ENCODE results near the gene EXOC3. TPM values are rescaled to one million over a fixed set of nuclear protein-coding genes. Genes with fewer than 3 reads are reported as not detected.

Gene EXOC3
- total RNA-seq, 1 experiment from 2014 or later: 52.4 TPM

GRCh38 chr5:488744-489688 lies 46.0 kb downstream of the EXOC3 start:
- Histone ChIP-seq H2AFZ (ENCODE audit: low read depth, low read length, poor library complexity, severe bottlenecking) (no peak overlapping the region), H3K4me1 (ENCODE audit: control insufficient read depth in 1 of 2, insufficient read depth in 2 of 2, low read length in 2 of 2) (peaks cover 0 to 9% of the 10 kb centered on the region in 2 experiments; a peak in 3 of 4 replicates), H3K4me2 (ENCODE audit: low read length) (no peak overlapping the region), H3K9ac (ENCODE audit: low read length) (no peak overlapping the region), H3K9me2 (ENCODE audit: insufficient read depth) (no peaks in the 10 kb centered on the region), H3K9me3 (ENCODE audit: control insufficient read depth in 1 of 2, insufficient read depth in 1 of 2, low read depth in 1 of 2, low read length in 2 of 2) (no peaks in the 10 kb centered on the region), H3K27ac (ENCODE audit: low read depth, low read length) (no peak overlapping the region), H4K20me1 (ENCODE audit: insufficient read depth) (no peaks in the 10 kb centered on the region), H3K4me3 (replicated peaks in 1 of 2; ENCODE audit: low read depth in 1 of 2, low read length in 2 of 2) (no peak overlapping the region), H3K79me2 (ENCODE audit: insufficient read depth, low read length) (no peaks in the 10 kb centered on the region), H3K36me3 (ENCODE audit: control insufficient read depth in 1 of 2, insufficient read depth in 2 of 2, low read length in 2 of 2) (no peaks in the 10 kb centered on the region), H3K27me3 (ENCODE audit: insufficient read depth, low read length) (no peaks in the 10 kb centered on the region)
- DNase-seq (ENCODE audit: low read depth, low spot score): no peak
- intact Hi-C loops (cut with micrococcal nuclease): no loop called here
- CTCF ChIA-PET: no interaction called here
- TF ChIP-seq JUND (IDR thresholded peaks at IDR 0.05): no peak
- TF ChIP-seq CEBPB (IDR thresholded peaks at IDR 0.05; ENCODE audit: low read depth): no peak
- no peak for TF ChIP-seq CBX3 (IDR thresholded peaks at IDR 0.05; ENCODE audit: low read depth)
- no peak for TF ChIP-seq POLR2AphosphoS5 (IDR thresholded peaks at IDR 0.05; ENCODE audit: low read depth, low read length)
- no peak for TF ChIP-seq SP1 (IDR thresholded peaks at IDR 0.05; ENCODE audit: low read depth)
- no peak for TF ChIP-seq SIN3A (IDR thresholded peaks at IDR 0.05; ENCODE audit: low read depth)
- no peak for TF ChIP-seq RAD21 (IDR thresholded peaks at IDR 0.05; ENCODE audit: low read depth)
- no peak for TF ChIP-seq EGR1 (IDR thresholded peaks at IDR 0.05; ENCODE audit: low read depth)
- no peak for TF ChIP-seq ATF3 (IDR thresholded peaks at IDR 0.05)
- TF ChIP-seq CTCF (IDR thresholded peaks at IDR 0.05 in 2 of 3, conservative IDR thresholded peaks at IDR 0.05 in 1 of 3; ENCODE audit: borderline replicate concordance in 1 of 3, insufficient read depth in 1 of 3, low read depth in 2 of 3, low read length in 2 of 3): no peak
- TF ChIP-seq POLR2A (IDR thresholded peaks at IDR 0.05; ENCODE audit: borderline replicate concordance, extremely low read depth, insufficient read depth, insufficient read length): no peak
- no peak for TF ChIP-seq YY1 (IDR thresholded peaks at IDR 0.05; ENCODE audit: extremely low read depth, insufficient replicate concordance, low read depth, low read length)
- TF ChIP-seq ZFX (IDR thresholded peaks at IDR 0.05): no peak
- RAD21 ChIA-PET (ENCODE audit: low non-redundant PET in 1 of 2, low total read pairs in 2 of 2, uncharacterized antibody in 2 of 2, unreplicated experiment in 2 of 2): no interaction called here
- no TSS peak for BruUV-seq (replicated peaks)
- POLR2A ChIA-PET: no interaction called here
- ATAC-seq: no peak
